ENCODE data around the gene FBXO17. TPM values are rescaled to one million over a fixed set of nuclear protein-coding genes. Genes with fewer than 3 reads are reported as not detected.

Gene FBXO17
- total and polyA plus RNA-seq, 2 of the 13 experiments (the other 11 are each of a cell fraction or from before 2014, with no cell fraction given), result 22.1 to 58.7 TPM

DNA sequence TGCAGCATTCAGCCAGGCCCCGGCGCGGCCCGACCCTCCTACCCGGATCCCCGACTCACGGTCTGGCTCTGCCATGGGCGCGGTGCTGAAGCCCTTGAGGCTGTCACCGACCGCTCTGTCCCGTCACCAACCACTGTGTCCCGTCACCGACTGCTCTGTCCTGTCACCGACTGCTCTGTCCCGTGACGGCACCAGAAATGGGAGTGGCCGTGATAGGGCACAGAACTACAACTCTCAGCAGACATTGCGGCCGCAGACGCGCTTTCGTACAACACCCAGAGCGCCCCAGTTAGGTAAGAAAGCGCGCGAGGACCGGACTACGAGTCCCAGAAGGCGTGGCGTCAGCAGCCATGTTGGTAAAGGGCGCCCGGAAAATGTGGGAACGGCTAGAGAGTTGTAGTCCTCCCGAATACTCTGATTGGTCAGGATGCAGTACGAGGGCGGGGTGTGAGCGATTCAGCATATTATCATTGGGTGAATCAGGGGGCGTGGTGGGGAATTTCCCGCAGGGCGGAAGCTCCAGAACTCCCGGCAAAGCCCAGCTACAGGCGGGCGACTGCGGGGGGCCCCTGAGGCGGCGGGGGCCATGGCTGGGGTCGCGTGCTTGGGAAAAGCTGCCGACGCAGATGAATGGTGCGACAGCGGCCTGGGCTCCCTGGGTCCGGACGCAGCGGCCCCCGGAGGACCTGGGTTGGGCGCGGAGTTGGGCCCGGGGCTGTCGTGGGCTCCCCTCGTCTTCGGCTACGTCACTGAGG, 75.9 kb downstream of the FBXO17 start, which contains the start of the genes NFKBIB and SIRT2 (continued):
- TF ChIP-seq, protein P1, sequence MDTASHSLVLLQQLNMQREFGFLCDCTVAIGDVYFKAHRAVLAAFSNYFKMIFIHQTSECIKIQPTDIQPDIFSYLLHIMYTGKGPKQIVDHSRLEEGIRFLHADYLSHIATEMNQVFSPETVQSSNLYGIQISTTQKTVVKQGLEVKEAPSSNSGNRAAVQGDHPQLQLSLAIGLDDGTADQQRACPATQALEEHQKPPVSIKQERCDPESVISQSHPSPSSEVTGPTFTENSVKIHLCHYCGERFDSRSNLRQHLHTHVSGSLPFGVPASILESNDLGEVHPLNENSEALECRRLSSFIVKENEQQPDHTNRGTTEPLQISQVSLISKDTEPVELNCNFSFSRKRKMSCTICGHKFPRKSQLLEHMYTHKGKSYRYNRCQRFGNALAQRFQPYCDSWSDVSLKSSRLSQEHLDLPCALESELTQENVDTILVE (CRISPR knock-in tag; IDR thresholded peaks at IDR 0.05), result no peak
- TF ChIP-seq BORCS8-MEF2B (CRISPR knock-in tag; IDR thresholded peaks at IDR 0.05), result no peak; the same call in none of the 2 replicates
- TF ChIP-seq ZKSCAN1 (IDR thresholded peaks at IDR 0.05; ENCODE audit: low read length), result no peak
- no peak for TF ChIP-seq ZNF138 (CRISPR knock-in tag; IDR thresholded peaks at IDR 0.05; ENCODE audit: low read depth)
- no peak for TF ChIP-seq ZNF850 (CRISPR knock-in tag; conservative IDR thresholded peaks at IDR 0.05)
- TF ChIP-seq ISX (CRISPR knock-in tag; conservative IDR thresholded peaks at IDR 0.05), result no peak
- no peak for TF ChIP-seq ZNF720 (CRISPR knock-in tag; IDR thresholded peaks at IDR 0.05)
- TF ChIP-seq ZNF343 (CRISPR knock-in tag; IDR thresholded peaks at IDR 0.05), result 0 out of 2 replicates have a peak, but pooled peaks have one; percentile 50
- no peak for TF ChIP-seq ATF7 (IDR thresholded peaks at IDR 0.05)
- TF ChIP-seq ATF7 (CRISPR knock-in tag; IDR thresholded peaks at IDR 0.05), result peak; percentile 79; the same call in 1 of the 2 replicates
- TF ChIP-seq ZNF678 (CRISPR knock-in tag; IDR thresholded peaks at IDR 0.05), result no peak
- TF ChIP-seq ZNF558 (CRISPR knock-in tag; IDR thresholded peaks at IDR 0.05; ENCODE audit: borderline replicate concordance), result no peak
- TF ChIP-seq CCAR2 (optimal IDR thresholded peaks at IDR 0.05; ENCODE audit: low read depth, low read length), result no peak
- no peak for TF ChIP-seq ZNF234 (CRISPR knock-in tag; conservative IDR thresholded peaks at IDR 0.05)
- peak; percentile 96 for TF ChIP-seq ZBTB21 (CRISPR knock-in tag; IDR thresholded peaks at IDR 0.05)
- TF ChIP-seq, protein P2, sequence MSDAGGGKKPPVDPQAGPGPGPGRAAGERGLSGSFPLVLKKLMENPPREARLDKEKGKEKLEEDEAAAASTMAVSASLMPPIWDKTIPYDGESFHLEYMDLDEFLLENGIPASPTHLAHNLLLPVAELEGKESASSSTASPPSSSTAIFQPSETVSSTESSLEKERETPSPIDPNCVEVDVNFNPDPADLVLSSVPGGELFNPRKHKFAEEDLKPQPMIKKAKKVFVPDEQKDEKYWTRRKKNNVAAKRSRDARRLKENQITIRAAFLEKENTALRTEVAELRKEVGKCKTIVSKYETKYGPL (CRISPR knock-in tag; IDR thresholded peaks at IDR 0.05), result no peak
- TF ChIP-seq ZNF546 (CRISPR knock-in tag; conservative IDR thresholded peaks at IDR 0.05), result peak; percentile 74; the same call in 1 of the 2 replicates
- TF ChIP-seq ZNF563 (CRISPR knock-in tag; IDR thresholded peaks at IDR 0.05), result peak; percentile 73
- no peak for TF ChIP-seq ZNF883 (CRISPR knock-in tag; IDR thresholded peaks at IDR 0.05; ENCODE audit: not compliant biosample characterization)
- no peak for TF ChIP-seq TOE1 (CRISPR knock-in tag; IDR thresholded peaks at IDR 0.05)
- TF ChIP-seq, protein P3, sequence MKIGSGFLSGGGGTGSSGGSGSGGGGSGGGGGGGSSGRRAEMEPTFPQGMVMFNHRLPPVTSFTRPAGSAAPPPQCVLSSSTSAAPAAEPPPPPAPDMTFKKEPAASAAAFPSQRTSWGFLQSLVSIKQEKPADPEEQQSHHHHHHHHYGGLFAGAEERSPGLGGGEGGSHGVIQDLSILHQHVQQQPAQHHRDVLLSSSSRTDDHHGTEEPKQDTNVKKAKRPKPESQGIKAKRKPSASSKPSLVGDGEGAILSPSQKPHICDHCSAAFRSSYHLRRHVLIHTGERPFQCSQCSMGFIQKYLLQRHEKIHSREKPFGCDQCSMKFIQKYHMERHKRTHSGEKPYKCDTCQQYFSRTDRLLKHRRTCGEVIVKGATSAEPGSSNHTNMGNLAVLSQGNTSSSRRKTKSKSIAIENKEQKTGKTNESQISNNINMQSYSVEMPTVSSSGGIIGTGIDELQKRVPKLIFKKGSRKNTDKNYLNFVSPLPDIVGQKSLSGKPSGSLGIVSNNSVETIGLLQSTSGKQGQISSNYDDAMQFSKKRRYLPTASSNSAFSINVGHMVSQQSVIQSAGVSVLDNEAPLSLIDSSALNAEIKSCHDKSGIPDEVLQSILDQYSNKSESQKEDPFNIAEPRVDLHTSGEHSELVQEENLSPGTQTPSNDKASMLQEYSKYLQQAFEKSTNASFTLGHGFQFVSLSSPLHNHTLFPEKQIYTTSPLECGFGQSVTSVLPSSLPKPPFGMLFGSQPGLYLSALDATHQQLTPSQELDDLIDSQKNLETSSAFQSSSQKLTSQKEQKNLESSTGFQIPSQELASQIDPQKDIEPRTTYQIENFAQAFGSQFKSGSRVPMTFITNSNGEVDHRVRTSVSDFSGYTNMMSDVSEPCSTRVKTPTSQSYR (CRISPR knock-in tag; IDR thresholded peaks at IDR 0.05; ENCODE audit: borderline replicate concordance), result no peak
- TF ChIP-seq PRPF4 (IDR thresholded peaks at IDR 0.05; ENCODE audit: low read depth, low read length, poor library complexity, severe bottlenecking), result no peak
- TF ChIP-seq, protein P4, sequence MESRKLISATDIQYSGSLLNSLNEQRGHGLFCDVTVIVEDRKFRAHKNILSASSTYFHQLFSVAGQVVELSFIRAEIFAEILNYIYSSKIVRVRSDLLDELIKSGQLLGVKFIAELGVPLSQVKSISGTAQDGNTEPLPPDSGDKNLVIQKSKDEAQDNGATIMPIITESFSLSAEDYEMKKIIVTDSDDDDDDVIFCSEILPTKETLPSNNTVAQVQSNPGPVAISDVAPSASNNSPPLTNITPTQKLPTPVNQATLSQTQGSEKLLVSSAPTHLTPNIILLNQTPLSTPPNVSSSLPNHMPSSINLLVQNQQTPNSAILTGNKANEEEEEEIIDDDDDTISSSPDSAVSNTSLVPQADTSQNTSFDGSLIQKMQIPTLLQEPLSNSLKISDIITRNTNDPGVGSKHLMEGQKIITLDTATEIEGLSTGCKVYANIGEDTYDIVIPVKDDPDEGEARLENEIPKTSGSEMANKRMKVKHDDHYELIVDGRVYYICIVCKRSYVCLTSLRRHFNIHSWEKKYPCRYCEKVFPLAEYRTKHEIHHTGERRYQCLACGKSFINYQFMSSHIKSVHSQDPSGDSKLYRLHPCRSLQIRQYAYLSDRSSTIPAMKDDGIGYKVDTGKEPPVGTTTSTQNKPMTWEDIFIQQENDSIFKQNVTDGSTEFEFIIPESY (CRISPR knock-in tag; IDR thresholded peaks at IDR 0.05), result no peak
